GM12875 (cell line): ENCODE results near the gene LRRC4C.

Experiments used
- H3K4me3 ChIP-seq: one replicate; pipeline ENCODE4 v1.5.1; 2011; ENCODE audit warnings: low read depth, low read length, control low read depth
- TF ChIP-seq, protein P1 (sequence below): IDR thresholded peaks from 2 replicates; pipeline ENCODE4 v1.5.1; 2011; ENCODE audit warnings: low read depth, mild to moderate bottlenecking, control low read depth, inconsistent platforms, low read length, moderate library complexity, borderline replicate concordance; ENCODE audit not compliant: insufficient read depth

Gene LRRC4C

GRCh38 chr11:40328890-40329614 lies 1130.4 kb downstream of the LRRC4C start:
- no peak overlapping the region for H3K4me3 ChIP-seq
- TF ChIP-seq, protein P1, sequence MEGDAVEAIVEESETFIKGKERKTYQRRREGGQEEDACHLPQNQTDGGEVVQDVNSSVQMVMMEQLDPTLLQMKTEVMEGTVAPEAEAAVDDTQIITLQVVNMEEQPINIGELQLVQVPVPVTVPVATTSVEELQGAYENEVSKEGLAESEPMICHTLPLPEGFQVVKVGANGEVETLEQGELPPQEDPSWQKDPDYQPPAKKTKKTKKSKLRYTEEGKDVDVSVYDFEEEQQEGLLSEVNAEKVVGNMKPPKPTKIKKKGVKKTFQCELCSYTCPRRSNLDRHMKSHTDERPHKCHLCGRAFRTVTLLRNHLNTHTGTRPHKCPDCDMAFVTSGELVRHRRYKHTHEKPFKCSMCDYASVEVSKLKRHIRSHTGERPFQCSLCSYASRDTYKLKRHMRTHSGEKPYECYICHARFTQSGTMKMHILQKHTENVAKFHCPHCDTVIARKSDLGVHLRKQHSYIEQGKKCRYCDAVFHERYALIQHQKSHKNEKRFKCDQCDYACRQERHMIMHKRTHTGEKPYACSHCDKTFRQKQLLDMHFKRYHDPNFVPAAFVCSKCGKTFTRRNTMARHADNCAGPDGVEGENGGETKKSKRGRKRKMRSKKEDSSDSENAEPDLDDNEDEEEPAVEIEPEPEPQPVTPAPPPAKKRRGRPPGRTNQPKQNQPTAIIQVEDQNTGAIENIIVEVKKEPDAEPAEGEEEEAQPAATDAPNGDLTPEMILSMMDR: no peak

DNA sequence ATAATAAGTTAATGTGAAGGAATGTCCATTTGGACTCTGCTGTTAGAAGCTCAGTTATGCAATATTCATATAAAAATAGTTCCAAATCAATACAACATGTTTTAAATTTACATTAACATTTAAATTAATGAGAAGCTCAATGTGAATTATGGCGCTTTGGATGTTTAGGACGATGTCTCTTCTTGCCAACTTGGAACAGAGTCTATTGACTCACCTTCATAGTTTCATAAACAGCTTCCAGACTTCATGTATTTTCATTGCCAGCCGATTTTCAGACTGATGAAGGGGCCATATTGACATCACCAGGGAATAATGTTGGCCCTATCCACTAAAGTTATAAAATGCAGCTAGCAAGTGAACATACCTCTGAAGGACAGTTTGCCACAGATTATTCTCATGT lies 1136.2 kb downstream of the LRRC4C start:
- TF ChIP-seq, protein P1: no peak

GRCh38 chr11:40321537-40321936 lies 1137.9 kb downstream of the LRRC4C start:
- TF ChIP-seq, protein P1: no peak
- no peak overlapping the region for H3K4me3 ChIP-seq

More for the DNA sequence above, 1136.2 kb downstream of the LRRC4C start:
- no peak overlapping the region for H3K4me3 ChIP-seq

DNA sequence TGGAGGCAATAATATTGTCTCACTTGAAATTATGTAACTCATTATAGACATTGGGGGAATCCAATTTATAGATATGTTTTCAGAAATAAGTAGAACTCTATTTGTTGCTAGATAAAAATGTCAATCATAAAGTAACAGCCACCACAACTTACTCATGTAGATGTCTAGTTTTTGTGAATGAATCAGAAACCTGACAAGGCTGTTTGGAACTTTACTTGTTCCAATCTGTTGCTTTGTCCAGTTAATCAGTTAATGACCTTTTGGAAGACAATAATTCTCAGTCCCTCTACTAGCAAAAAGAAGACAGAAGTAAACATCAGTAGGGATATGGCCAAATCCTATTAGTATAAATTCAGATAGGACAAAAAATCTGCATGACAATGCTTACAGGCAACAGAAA lies 1143.3 kb downstream of the LRRC4C start:
- TF ChIP-seq, protein P1: no peak
- H3K4me3 ChIP-seq: no peak overlapping the region

DNA sequence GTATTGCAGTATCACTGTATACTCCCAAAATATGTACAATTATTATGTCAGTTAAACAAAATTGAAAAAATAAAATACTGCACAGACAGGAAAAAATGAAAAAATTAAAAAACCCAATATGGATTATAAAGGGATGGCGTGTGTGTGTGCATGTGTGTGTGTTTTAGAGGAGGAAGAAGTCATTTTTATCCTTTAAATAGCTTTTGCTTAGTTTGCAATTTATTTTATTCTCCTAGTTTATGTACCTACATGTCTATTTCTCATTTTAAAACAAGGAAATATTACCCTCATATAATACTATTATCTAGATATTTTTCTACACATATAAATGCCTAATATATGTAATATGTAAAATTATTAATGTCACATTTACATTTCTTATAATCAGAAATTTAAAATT lies 1144.3 kb downstream of the LRRC4C start:
- TF ChIP-seq, protein P1: no peak
- H3K4me3 ChIP-seq: no peak overlapping the region

DNA sequence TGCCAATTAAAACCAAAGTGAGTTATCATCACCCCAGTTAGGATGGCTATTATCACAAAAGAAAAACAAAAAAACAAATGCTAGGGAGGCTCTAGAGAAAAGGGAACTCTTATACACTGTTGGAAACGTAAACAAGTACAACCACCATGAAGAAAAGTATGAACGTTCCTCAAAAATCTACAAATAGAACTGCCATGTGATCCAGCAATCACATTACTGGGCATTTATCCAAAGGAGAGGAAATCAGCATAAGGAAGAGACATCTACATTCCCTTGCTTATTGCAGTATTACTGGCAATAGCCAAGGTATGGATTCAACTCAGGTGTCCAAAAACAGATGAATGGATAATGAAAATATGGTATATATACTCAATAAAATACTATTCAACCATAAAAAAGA lies 1145.1 kb downstream of the LRRC4C start:
- TF ChIP-seq, protein P1: no peak
- H3K4me3 ChIP-seq: no peak overlapping the region

- H3K4me3 ChIP-seq: no peak overlapping the region
- TF ChIP-seq, protein P1: peak; percentile 60; the same call in 1 of the 2 replicates
These were observed 1152.4 kb downstream of the LRRC4C start for GRCh38 chr11:40306938-40307548.
